Stimulated activated CD8-positive, alpha-beta memory T cell treated with anti-CD3 and anti-CD28 coated beads, Interleukin-7, amount 100 ng/mL, for 1 hour (primary cell): Measurements from ENCODE around the gene TIMM22.
"Not testable (repeated sequence)": the region's sequence is repeated elsewhere in the genome, so short reads cannot be mapped to it uniquely, and the experiment has no call there.

Experiments used
- DNase-seq, 2 donors: peaks; one replicate each; pipeline ENCODE4 v3.0.0-alpha.2; 2020; ENCODE audit warnings: low read depth in 2 of 2

The TIMM22 gene

GRCh38 chr17:971861-972260, 25.1 kb upstream of the TIMM22 start:
- DNase-seq: not testable (repeated sequence)

- no peak for DNase-seq
Observed at GRCh38 chr17:973053-973452, 23.9 kb upstream of the TIMM22 start.

- DNase-seq: not testable (repeated sequence)
Observed at GRCh38 chr17:974778-975177, 22.2 kb upstream of the TIMM22 start.

DNA sequence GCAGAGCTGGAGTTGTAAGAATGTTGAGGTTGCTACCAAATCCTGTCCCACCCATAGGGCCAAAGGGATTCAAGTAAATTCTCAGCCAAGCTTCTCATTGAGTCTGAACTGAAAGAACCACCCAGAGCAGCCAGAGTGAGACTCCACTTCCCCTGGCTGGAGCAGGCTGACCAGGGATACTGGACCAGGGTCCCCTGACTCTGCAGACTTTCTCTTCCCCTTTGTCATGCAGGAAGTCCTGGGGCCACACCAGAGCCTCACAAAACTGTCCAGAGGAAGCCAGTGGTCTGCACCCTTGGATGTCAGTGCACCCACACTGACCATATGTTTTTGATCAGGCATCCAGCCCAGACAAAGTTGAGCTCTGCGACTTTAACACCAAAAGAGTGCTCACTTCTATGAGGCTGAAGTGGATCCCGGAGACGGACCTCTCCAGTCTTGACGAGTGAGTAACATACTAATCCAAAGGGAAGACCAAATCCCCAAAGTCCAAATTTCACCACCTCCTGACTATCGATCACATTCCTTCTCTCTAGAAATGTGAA, 21.5 kb upstream of the TIMM22 start:
- DNase-seq: no peak

DNA sequence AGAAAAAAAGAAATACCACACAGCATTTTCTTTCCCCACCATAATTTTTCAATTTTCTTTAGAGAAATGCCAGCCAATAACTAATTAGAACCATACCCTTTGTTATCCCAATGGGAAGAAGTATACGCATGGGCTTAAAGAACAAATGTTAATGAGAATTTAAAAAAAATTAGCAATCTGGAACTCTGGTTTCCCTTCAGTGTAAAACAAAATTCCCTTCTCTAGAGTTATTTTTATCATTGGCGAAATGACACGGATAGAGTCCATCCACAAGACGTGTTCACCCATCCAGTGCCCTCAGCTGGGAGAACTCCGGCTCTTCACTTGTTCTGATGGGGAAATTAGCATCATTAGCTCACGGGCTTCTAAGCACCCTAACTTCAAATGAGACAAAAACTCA, 20.6 kb upstream of the TIMM22 start:
- DNase-seq: no peak

DNA sequence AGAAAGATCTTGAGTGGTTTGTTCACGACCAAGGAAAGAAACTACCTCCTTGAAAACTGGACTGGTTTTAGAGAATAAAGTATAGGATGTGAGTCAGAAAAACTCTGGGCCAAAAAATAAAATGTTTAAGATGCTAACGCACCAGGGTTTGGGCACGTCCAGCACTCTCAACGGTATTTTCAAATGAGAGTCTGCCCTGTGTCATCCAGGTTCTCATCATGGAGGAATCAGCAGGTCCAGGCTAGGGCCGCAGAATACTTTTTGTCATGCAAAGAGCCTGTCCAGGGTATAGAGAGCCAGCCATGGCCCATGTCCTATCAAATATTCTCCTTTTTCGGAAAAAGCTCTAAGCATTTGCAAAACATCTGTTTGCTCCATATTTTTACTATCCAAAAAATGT, 19.8 kb upstream of the TIMM22 start:
- no peak for DNase-seq

DNA sequence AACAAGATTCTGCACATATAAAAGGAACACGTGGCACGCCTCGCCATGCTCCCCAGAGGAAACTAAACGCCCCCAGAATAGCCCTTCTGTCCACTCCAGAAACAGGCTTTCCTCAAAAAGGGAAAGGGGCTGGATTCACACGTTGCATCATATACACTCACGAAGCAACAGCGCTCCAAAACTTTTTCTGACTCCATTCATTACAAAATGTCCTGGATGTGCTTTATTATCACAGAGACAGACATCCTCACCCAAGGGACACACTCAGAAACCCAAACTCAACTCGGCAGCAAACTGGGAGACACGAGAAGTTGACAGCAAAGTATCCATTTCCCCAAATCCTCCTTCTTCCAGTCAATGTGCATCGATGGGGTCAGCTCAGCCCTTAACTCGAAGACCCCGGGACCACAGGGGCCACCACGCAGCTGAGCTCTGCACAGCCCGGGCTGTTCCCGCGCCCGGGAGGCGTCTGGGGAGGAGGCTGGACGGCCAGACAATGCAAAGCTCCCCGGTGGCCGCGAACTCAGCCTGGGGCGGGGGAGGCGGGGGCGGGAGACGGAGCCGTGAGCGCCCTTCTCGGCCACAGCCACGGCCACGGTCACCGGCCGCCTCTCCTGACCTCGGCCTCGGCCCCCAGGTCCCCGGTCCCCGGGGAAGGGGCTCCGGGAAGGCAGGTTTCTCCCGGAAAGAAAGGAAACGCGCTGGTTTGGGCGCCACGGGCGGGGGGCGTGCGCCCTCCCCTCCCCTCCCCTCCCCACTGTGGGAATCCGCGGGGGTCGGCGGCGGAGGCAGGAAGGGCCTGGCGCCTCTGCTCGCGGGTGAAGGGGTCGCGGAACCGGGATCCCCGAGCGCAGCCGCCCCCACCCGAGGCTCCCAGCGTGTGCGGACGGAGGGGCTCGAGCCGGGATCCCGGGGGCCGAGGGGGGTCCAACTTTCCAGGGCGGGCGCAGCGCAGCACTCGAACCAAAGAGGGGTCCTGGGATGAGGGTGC, 18.5 kb upstream of the TIMM22 start:
- no peak for DNase-seq

DNA sequence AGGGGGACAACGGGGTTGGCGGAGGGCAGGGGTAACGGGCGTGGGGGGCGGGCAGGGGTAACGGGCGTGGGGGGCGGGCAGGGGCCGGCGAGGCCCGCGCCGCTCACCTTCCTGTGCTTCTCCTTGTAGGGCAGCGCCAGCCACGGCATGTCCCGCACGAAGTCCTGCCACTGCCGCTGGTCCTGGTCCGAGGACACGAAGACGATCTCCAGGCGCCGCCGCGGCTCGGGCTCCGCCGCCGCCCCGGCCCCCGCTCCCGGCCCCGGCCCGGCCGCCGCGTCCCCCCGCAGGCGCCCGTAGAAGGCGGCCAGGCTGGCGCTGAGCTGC, 17.8 kb upstream of the TIMM22 start:
- no peak for DNase-seq

DNA sequence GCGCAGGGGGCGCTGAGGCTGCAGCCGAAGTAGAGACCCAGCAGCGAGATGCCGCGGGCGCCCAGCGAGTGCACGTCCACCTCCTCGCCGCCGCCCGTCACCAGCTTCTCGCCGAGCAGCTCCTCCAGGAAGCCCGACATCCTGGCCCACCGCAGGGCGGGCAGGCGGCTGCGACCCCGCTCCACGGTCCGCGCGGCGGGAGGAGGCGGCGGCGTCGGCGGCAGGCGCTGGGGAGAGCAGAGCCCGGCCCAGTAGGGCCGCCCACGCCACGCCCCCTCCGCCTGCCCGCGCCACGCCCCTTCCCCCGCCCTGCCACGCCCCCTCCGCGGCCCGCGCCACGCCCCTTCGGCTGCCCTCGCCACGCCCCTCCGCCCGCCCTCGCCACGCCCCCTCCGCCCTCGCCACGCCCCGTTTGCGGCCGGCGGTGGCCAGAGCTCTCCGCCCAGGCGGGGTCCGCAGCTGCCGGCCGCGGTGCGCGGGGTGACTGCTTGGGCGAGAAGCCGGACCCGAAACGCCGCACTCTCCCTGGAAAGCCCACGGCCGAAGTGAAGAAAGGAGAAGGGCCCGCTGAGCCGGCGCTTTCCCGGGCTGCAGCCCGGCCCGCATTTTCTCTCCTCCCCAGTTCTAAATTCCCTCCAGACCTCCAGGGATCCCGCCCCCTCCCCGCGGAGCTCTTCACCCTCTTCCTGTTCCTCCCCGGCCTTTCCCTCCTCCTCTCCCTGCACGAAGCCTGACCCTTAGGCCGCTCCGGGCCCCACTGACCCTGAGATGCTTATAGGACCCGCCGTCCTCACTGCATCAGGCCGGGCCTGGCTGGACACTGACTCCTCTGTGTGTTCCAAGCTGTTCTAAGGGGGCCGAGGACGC, 17.2 kb upstream of the TIMM22 start, which contains the start of gene NXN:
TSS of gene NXN (minus strand) at position 238 of the 867 bp plus-strand sequence.
- peak; percentile 88 to 93 for DNase-seq

GRCh38 chr17:980406-981291, 16.3 kb upstream of the TIMM22 start:
- DNase-seq: peak; percentile 30 to 52

DNA sequence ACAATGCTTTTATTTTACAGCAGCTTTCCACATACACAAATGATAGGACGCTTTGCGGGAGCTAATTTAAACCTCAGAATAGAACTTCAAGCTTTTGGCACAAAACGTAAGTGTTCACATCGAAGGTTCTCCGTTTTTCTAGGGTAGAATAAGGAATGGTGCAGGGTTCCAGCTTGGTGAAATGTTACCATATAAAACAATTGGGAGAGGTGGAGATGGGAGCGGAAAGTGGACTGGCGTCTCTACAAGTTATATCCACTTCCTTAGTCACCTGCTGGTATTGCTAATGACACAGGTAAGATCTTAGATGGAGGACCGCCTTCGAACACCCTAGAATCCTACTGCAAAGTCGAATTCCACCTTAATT, 15.7 kb upstream of the TIMM22 start:
- no peak for DNase-seq

- no peak for DNase-seq
Observed at GRCh38 chr17:983921-984320, 13.0 kb upstream of the TIMM22 start.

DNA sequence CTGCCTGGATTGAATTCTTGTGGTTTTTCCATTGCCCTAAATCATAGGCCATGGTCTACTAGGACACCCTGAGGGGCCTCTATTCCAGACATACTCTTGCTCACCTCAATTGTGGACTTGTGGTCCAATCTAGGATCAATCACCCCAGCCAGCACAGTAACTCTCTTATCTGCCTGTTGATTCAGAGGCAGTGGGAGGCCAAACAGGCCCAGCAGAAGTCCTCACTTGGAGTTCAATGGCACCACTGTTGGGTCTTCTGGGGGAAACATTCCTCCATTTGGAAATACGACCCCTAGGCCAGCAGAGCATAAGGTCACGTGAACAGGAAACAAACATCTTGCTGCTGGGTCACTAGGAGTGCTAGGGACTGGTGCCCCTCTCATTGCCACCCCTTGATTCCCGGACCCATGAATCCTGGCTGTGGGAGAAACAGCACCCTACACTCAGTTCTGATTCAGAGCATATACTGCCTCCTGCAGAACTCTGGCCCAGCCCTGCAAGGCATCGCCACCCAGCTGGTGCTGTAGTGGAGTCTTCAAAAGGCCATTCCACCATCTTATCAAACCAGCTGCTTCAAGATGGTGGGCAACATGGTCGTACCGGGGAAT, 10.5 kb upstream of the TIMM22 start:
- no peak for DNase-seq

GRCh38 chr17:987931-988330, 9.0 kb upstream of the TIMM22 start:
- DNase-seq: no peak

- DNase-seq: no peak
Observed at GRCh38 chr17:988561-988960, 8.4 kb upstream of the TIMM22 start.

DNA sequence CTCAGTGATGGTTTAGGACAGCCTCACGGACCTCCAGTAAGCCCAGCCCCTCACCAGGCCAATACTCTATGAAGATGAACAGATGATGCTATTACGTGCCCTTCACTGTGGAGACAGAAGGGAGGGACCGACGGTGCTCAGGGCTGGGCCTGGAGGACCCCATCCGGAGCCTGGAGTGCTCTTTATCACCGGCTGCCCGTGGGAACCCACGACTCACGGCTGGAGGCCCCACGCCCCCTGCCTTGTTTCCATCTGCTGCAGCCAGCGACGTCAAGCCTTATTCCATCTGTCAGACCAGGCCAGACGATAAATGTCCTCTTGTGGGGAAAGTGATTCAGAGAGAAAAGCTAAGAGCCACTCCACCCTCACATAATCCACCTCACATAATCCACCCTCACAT, 4.0 kb upstream of the TIMM22 start:
- DNase-seq: no peak

GRCh38 chr17:995324-995723, 1.6 kb upstream of the TIMM22 start:
- DNase-seq: not testable (repeated sequence)

DNA sequence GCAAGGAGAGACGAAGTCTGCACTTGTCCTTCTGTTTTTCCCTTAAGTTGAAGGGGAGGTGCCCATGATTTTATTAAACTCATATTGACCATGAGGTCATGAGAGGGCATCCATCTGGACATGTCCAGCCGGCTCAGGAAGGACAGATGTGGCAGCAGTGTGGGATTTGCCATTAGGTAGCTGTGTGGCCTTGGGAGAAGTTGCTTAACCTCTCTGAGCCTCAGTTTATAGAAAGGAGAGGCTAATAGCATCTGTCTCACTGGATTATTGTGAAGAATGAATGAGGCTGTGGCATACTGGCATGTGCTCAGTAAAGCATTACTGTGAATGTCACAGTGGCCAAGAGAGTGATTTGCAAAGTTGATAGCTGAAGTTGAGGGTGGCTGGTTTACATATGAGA, 1.2 kb downstream of the TIMM22 start:
- no peak for DNase-seq

DNA sequence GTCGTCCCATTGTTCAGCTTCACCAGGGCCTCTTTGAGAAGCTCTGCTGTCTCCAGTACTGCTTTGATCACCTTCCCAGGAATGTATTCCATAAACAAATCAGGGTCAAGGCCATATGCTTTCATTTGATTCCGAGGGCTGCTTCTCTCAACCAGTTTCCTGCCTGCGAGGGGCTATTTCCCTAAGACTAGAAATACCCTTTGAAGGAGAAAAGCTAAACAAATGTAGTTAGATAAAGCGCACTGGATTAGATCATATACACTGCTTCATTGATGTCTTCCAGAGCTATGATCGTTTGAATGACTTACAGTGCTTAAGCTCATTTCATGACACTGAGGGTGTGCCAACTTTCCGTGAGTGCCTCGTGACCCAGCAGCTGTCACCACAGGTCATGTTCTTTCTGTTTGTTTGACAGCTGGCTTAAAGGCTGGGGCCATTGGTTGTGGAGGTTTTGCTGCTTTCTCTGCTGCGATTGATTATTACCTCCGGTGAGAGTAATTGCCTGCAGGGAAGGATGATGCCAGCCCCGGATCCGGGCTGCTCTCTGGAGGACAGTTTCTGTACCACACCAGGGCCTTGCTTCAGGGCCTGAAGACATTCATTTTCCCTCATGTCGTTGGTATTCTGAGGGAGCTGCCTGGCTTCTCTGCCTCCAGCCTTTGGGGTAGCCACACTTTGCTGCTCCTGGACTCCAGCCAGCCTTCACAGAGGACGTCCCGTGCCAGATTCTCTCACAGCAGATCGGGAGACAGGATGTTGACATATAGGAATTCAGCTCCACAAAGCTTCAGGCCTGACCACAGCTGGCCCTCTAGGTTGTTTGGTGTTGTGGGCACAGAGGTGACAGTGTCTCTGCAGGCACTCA, 3.9 kb downstream of the TIMM22 start:
- no peak for DNase-seq
